HG03432 (cell line): Measurements from ENCODE around the gene BMP10.
"Not testable (repeated sequence)": the region's sequence is repeated elsewhere in the genome, so short reads cannot be mapped to it uniquely, and the experiment has no call there.

ENCODE experiments used
- ATAC-seq: cut with Tn5 transposase; IDR thresholded peaks from one replicate; pipeline ENCODE4 v1.9.1; 2021; ENCODE audit warnings: mild to moderate bottlenecking, moderate library complexity; ENCODE audit not compliant: unreplicated experiment

BMP10 gene

DNA sequence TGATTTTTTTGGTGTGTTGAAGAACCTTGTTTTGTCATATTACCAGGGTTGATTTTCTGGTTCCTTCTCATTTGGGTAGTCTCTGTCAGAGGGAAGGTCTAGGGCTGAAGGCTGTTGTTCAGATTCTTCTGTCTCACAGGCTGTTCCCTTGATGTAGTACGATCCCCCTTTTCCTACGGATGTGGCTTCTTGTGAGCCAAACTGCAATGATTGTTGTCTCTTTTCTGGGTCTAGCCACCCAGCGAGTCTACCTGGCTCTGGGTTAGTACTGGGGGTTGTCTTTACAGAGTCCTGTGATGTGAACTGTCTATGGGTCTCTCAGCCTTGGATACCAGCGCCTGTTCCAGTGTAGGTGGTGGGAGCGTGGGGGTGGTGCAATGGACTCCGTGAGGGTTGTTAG lies 24.8 kb upstream of the BMP10 start:
- ATAC-seq = not testable (repeated sequence)

DNA sequence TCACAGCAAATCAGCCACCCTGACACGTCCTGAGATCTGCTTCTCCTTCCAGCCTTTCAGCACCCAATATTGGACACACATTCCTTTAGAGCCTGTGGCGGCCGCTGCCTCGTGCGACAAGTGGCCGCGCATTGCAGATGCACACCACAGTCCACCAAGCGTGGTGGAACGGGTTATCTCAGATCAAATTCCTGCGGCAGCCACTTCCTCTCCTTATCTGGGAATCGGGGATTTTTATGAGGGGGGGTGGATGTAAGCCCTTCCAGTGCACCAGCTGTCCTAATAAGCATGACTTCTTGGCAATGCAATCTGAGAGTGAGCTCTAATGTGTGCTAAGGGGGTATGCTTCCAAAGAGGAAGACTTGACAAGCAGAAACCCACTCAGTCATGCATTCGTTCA lies 18.3 kb upstream of the BMP10 start:
- ATAC-seq = no peak

DNA sequence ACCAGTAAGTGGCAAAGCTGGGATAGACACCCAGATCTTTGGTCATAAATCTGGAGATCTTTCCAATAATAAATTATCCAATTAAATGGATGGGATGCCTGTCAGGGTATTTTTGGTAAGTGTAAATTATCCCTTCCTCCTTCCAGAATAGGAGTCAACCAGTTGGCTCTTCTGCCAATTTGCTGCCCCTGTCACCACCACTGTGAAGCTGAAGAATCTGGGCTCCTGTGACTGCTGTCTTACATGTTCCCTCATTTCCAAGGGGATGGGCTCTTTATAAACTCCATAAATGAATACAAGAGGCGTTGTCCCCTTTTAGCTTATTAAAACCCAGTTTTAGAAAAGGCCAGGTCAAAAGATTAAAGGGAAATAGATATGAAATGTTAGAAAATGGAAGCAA lies 17.8 kb upstream of the BMP10 start:
- no peak for ATAC-seq

DNA sequence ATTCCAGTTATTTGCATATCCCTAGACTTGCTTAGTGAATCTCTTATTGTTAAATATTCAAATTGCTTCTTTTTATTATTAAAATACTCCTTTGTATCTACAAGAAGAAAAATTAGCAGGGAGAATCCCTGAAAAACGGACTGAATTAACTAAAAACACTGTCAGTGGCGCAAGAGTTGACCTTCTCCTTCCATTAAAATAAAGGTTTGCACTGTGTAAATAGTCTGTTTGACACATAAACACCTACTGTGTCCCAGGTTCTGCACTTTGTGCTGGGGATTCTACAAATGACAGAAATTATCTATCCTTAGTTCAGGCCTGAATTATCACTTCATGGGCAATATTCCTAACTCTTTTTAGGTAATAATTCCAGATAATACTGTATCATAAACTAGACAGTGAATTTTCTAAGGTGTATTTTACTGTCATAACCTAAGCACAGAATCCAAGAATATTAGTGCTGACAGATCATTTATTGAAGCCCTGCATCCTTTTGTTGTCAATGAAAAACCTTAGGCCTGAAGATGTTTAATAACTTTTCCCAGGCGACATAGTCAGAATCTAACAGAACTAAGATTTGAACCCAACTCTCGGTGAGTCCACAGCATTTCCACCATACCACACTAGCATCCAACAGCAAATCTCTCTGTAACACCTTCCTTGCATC lies 17.0 kb upstream of the BMP10 start:
- no peak for ATAC-seq

DNA sequence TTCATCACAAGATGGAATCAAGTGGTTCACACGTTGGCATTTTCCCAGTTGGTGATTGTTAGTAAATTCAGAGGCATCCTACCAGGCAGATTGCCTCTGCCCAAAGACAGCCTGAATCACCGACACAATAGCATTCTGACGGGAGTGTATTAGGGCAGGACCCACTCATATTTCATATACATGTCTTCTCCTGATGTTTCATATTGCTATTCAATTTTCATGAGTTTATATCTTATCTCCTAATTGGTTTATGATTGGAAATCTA lies 14.5 kb upstream of the BMP10 start:
- ATAC-seq = no peak

DNA sequence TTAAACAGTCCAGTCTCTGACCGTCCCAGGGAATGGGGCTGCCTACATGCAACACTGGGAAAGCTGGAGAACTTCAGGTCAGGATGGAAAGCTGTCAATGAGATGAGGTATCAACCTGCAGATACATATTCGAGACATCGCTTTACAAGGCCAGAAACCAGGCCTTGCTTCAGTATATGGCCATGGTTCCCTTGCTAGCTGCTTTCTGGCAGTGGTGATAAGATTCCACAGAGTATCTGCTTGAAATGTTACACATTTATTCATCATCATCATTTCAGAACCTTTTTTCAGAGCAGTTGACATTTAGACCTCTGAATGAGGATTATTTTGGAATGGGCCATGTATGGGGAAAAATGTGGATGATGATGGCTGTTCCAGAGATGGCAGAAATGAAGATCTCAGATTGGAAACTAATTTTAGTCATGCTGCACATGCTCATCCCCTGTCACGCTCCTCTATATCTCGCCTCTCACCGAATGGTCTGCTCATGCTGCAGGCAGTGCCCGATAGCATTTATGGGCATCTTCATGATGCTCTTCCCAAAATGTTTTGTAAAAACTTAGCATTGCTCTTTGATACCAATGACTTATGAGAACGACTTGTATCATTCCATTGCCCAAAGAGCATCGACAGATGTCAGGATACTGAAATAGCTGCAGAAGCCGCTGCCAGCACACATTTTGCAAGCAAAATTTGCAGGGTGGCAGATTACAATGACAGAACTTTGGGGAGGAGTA lies 14.0 kb upstream of the BMP10 start:
- no peak for ATAC-seq

DNA sequence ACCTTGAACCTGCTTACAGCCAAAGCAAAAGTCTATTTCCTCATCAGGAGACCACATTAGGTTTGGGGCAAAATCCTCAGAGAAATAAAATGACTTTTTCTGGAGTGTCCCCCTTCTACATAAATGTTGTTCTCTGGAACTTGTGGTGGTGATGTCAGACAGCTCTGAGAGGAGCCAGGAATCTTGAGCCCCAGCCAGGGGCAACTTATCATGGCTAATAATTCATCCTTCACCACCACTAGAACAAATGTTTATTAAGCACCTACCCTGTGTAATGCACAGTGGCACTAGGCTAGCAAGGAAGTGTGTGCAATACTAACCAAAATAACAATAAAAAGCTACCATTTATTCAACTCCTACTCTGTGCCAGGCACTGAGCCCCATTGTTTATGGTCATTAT lies 9.0 kb upstream of the BMP10 start:
- ATAC-seq = no peak

DNA sequence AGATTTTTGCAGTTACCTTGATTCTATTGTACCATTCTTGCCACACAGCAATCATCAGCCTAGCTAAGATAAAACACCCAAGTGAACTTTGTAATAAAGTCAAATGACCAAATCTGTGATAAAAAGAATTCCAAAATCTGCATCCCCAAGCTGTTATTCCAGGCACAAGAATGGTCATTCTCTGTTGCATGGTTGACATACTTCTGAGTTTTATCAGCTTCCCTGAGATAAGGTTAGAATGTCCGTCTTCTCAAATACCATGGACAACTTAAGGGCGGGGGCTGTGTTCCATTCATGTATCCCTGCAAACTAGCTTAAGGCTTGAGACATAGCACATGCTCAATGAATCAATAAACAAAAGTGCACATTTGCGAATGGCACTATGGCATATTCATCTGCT lies 8.1 kb upstream of the BMP10 start:
- no peak for ATAC-seq

DNA sequence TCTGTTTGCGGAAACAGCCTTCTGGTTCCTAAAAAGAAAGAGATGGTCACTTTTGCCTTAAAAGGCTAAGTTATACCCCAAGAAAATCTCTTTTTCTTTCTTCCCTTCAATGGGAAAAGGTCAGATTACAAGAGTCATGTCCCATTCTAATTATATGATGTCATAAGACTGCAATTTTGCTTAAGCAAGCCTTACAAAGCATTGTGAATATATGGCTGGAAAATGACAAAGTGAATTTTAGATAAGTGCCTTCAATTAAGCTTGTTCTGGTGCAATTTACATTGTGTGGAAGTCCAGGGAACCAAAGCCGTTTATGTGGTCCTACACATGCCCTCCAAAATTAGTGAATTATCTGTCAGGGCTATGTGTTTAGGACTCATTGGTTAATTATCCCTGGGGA lies 7.6 kb upstream of the BMP10 start:
- ATAC-seq = no peak

DNA sequence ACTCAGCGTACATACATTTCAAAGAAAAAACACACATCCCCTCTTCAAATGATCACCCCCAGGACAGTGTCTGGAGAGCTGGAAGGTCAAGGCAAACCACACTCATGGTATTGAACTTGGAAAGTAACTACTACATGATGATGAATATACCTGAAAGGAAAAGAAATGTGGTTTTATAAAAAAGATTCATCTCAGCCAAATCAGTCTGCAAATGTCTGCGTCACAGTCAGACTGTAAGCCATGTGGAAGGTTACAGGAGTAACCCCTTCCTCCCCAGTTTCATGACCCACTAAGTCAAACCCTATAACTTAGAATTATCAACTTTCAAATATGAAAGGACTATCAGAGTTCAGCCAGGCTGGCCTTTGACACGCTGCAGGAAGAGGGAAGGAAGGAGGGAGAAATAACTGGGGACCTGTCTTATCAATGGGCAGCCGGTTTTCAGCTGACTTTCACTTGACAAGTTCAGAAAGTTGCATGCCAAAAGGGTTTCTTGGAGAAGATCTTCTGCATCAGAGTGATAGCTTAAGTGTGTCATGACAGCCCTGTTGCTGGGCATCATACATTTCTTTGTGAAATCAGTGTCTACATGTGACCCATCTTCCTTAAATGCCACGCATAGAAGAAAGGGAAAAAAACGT lies 7.0 kb upstream of the BMP10 start:
- no peak for ATAC-seq

DNA sequence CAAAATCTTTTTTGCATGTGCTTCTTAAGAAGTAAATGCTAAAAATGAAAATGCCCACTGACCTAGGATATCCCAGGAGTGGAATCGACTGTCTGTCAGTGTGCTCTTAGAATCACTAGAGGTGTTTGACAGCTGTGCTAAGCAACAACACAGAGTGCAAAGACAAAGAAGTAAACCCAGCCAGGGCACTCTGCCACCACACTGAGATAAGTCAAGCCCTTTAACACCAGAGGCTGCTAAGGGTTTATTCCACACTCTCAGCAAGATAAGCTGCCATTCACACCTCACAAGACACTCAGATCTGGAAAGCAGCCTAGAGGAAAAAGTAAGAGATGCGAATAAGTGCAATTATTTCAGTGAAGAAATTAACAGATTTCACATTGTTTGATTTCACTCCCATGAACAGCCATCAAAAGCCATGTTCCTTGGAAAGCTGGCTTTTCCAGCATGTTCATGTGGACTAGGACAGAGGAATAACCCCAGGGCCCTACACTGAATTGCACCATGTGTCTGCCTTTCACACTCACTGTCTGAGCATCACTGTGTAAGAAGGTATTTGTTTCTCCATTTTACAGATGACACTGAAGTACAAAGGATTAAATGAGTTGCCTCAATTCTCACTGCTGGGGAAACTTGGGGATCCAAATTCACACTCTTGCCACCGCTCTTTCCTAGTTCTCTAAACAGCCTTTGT lies 6.0 kb upstream of the BMP10 start:
- ATAC-seq = no peak

DNA sequence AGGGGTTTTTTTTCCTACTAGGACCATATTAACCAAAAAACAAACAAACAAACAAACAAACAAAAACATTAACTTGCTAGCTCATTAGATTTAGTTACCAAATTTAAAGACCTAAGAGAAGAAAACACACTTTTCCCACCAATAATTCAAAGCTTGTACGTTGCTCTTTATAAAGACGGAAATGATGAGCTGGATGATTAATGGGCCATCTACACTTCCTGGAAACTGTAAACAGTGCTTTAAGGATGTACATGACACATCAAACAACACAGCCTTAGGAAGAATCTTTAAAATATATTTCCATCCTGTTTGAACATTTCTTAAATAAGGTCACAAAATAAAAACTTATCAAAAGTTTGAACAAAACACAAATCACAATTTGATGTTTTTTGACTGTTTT lies 982 bp downstream of the BMP10 start:
- ATAC-seq = no peak

DNA sequence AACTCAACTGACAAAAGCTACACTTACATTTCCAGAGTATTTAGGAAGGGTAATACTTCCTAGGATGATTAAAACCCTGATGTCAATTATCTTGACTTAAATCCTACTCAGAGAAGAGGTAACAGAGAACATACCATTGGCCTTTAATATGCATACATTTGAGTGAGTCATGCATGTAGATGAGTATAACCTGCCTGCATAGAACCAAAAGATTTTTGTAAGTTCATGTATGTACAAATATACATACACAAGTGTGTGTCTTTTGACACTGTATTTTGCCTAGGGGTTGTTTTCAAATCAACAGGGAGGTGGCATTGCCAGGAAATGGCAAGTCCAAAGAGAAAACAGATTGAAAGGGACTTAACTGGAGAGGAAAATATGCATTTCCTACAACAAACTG lies 6.1 kb downstream of the BMP10 start:
- no peak for ATAC-seq

DNA sequence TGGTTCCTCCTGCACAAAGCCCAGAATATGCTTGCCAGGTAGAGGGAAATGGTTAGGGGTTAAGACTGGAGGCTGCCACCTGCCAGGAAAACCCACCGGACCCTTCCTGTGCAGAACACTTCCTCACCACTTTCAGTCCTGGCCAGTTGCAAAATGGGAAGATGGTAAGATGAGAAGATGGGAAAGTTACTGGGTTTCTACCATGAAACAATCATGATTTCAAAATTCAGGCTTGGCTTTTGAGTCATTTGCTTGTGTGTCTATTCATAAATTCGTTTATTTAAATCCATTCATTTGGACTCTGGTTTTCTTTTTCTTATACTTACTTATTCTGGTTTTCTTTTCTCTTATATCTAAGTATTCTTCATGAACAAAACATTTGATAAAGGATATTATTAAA lies 7.2 kb downstream of the BMP10 start:
- no peak for ATAC-seq

DNA sequence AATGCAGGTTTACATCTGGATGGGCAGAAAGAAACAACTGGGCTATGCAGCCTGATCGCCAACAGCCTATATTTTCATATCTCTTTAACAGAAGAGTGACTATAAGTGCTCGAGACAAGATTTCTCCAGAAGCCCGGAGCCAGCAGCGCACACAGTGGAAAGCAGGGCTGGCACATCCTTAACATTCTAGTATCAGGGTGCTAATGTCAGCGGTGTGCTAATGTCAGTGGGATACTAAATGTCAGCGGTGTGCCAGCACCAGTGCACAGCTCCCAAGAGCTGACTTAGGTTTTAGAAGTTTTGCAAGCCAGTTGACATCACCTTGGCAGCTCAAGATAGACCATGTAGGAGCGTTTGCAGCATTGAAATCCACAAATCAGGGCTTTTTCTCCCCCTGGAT lies 8.3 kb downstream of the BMP10 start:
- no peak for ATAC-seq

DNA sequence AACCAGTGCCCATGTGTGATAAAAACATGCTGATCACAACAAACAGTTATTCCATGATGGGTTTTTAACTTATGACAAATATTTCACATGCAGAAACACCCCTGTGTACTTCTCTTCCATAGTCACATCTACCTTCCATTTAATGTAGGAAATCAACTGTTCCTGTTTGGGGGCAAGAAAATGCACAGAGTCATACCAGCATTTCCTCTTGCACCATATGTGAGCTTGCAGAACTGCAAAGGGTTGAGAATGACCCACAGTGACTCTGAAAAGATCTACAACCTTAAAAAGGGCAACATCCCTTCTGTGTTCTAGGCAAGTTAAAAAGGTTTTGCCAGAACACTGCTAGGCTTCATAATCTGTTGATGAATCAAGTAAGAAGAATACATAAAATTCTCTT lies 9.9 kb downstream of the BMP10 start:
- no peak for ATAC-seq

DNA sequence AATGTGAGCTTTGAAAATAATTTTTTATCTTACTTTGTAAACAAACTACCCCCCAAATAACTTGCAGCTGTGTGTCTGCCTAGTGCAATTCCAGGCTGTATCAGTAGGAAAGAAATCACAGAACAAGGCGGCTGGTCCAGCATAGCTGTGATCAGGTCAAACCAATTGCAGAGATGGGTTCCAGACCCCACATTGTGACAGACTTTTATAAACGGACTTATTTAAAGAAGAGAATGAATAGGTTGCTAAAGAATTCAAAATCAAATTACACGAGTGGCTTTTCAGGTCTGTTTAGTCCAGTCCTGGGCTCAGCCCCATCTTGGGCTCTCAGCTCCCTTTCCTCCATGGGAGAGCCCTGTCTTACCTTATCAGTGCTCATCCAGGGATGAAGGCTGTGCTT lies 11.1 kb downstream of the BMP10 start:
- ATAC-seq = no peak

DNA sequence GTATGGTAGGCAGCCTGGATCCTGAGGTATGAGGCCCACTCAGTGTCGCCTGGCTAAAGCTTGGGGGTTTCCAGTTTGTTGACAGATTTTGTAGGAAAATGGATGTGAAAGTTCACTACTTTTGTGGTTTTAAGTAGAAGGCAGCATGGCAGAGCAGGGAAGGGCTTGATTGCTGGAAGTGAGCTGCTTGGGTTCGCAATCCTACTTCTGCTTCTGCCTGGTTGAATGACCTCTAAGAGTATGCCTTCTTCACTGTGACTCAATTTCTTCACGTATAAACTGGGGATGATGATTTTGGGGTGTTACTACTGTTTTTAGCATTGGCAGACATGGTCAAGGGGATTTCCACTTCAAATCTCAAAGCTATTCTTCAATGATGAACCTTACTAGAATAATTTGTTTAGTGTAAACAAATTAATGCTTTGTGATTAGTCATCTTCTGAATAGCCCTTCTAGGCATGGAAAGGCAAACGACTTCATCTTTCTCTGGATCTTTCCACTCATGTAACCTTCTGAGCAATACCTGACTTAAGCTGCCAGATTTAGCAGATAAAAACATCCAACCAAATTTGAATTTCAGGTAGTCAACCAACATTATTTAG lies 13.2 kb downstream of the BMP10 start:
- ATAC-seq = peak; percentile 60

DNA sequence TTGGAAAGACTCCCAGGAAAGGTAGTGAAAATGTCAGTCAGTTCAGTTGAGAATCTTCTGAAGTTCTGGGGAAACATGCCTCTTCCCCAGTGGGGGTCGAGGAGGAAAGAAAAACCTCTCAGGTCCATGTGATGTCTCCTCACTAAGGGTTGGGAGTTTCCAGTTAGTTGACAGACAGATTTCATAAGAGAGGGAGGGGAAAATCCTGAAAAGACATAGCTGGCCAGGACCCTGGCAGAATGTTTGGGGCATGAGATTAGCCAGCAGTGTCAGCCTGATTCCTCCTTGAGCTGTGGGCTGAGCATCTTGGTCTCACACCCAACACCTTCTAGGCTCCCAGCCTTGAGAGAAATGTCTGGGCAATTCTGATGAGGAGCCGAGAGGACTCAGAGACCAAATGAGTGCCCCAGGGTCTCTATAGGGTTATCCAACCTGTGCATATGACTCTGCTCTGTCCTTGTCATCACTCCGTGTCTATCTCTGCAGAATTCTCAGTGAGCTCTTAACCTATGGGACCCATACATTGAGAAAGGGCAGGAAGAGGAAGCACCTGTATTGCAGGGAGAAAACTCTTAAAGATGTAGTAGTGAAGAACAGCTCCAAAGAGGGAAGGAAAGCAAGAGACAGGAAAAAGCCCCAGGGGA lies 13.9 kb downstream of the BMP10 start:
- peak; percentile 10 for ATAC-seq

DNA sequence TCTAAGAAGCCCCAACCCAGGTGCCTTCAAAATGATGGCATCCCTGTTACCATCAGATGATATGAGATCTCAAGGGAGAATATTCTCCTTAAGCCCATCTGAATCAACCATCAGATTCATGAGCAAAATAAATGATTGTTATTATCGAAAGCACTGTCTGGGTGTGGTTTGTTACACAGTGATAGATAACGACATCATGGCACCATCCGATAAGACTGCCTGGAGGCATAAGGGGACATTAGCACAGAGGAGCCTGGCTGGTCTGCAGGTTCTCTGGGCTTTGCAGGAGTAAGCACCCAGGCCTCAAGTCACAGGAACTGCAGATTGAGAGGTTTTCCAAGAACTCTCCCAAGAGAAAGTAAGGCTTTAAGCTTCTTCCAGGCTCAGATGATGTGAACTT lies 15.6 kb downstream of the BMP10 start:
- ATAC-seq = no peak

DNA sequence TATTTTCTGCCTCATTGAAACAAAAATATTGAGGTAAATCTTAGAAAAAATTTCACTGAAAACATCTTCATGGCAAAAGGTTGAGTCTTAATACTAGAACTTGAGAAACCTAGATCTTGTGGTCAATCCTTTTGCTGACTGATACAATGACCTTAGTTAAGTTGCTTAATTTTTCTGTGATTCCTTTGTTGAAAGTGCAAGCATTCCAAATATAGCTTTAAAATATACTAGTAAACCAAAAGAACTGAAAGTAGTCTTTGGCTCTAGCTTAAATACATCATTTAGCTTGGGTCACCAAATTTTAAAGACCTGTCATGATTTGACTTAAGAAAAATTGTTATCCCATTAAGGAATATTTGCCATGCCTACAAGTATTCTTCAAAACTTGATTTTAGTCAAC lies 16.7 kb downstream of the BMP10 start:
- ATAC-seq = no peak
